Measurements from ENCODE around the gene PARD3. TPM values are rescaled to one million over a fixed set of nuclear protein-coding genes. Genes with fewer than 3 reads are reported as not detected.

The PARD3 gene
- total RNA-seq, 4 donors from 2014 or later = 42.6 to 63.6 (median 55.2) TPM

- DNase-seq (ENCODE audit: low spot score in 2 of 2) = no peak
- Histone ChIP-seq H3K36me3 (no peaks in the 10 kb centered on the region), H3K4me1 (peaks cover 0 to 7% (median 0%) of the 10 kb centered on the region in 4 donors), H3K4me3 (no peak overlapping the region), H3K9me3 (no peaks in the 10 kb centered on the region), H3K27me3 (no peaks in the 10 kb centered on the region), H3K27ac (no peak overlapping the region)
- no peak for TF ChIP-seq CTCF (IDR thresholded peaks at IDR 0.05)
- TF ChIP-seq EP300 (IDR thresholded peaks at IDR 0.05) = no peak
- 75 to 76% methylated on average over 4 of the region's 4 CpGs for WGBS, 2 donors
These were observed 137.5 kb downstream of the PARD3 start for GRCh38 chr10:34677591-34677990.

DNA sequence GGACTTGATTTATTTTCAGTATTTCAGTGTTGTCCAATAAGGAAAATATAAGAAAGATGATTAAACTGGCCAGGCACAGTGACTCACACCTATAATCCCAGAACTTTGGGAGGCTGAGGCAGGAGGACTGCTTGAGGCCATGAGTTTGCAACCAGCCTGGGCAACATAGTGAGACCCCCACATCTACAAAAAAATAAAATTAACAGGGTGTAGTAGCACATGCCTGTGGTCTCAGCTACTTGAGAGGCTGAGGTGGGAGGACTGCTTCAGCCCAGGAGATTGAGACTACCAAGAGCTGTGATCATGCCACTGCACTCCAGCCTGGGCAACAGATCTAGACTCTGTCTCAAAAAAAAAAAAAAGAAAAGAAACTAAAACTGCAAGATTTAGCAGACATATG is 138.0 kb downstream of the PARD3 start:
- H3K36me3 ChIP-seq = no peaks in the 10 kb centered on the region
- no peak overlapping the region for H3K4me3 ChIP-seq
- H3K27ac ChIP-seq = no peak overlapping the region
- no peak for DNase-seq (ENCODE audit: low spot score in 2 of 2)
- H3K9me3 ChIP-seq = no peaks in the 10 kb centered on the region
- H3K27me3 ChIP-seq = no peaks in the 10 kb centered on the region
- peaks cover 0 to 8% (median 0%) of the 10 kb centered on the region in 4 donors for H3K4me1 ChIP-seq
- no peak for TF ChIP-seq POLR2A (IDR thresholded peaks at IDR 0.05)
- TF ChIP-seq EP300 (IDR thresholded peaks at IDR 0.05) = no peak
- no peak for TF ChIP-seq CTCF (IDR thresholded peaks at IDR 0.05)

DNA sequence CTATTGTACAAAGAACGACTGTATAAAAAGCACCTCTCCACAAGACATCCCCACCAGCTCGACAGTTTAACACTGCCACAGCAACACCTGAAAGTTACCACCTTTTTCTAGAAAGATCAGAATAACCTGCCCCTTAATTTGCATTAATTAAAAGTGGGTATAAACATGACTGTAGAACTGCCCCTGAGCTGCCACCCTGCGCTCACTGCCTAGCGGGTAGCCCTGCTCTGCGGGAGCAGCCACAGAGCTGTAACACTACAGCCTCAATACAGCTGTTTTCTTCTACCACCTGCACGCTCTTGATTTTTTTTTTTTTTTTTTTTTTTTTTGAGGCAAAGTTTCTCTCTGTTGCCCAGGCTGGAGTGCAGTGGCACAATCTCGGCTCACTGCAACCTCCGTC is 140.9 kb downstream of the PARD3 start:
- DNase-seq (ENCODE audit: low spot score in 2 of 2) = no peak
- no peaks in the 10 kb centered on the region for H3K36me3 ChIP-seq
- H3K27ac ChIP-seq = no peak overlapping the region
- 90 to 96% methylated on average over 8 of the region's 8 CpGs for WGBS, 2 donors
- H3K27me3 ChIP-seq = no peaks in the 10 kb centered on the region
- H3K4me3 ChIP-seq = no peak overlapping the region
- TF ChIP-seq EP300 (IDR thresholded peaks at IDR 0.05) (no peak), POLR2A (IDR thresholded peaks at IDR 0.05) (no peak), CTCF (IDR thresholded peaks at IDR 0.05) (no peak)
- H3K9me3 ChIP-seq = no peaks in the 10 kb centered on the region
- H3K4me1 ChIP-seq = peaks cover 0 to 8% (median 0%) of the 10 kb centered on the region in 4 donors

DNA sequence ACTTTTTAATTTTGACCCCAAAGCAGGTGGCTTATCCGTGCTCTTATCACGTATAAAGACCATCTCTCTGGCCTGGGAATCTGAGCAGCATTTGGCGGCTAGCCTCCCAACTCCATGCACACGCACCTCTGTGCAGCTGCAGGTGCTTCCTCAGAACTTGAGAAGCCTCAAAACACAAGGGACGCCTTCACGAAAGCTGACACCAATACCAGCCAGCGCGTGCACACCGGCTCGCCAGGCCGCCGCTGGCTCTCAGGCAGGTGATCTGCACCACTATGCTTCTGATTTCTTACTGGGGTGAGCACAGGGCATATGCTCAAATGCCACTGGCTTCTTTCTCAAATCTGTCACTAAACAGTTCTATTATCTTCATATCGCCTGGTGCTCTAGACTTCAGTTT is 145.0 kb downstream of the PARD3 start:
- Histone ChIP-seq H3K36me3 (no peaks in the 10 kb centered on the region), H3K27me3 (no peaks in the 10 kb centered on the region), H3K4me3 (no peak overlapping the region), H3K9me3 (no peaks in the 10 kb centered on the region), H3K4me1 (peaks cover 0 to 26% (median 3%) of the 10 kb centered on the region in 4 donors), H3K27ac (no peak overlapping the region)
- no peak for TF ChIP-seq CTCF (IDR thresholded peaks at IDR 0.05)
- TF ChIP-seq EP300 (IDR thresholded peaks at IDR 0.05) = no peak
- no peak for TF ChIP-seq POLR2A (IDR thresholded peaks at IDR 0.05)
- 85 to 91% methylated on average over 13 of the region's 13 CpGs for WGBS, 2 donors
- DNase-seq (ENCODE audit: low spot score in 2 of 2) = no peak

- Histone ChIP-seq H3K36me3 (no peaks in the 10 kb centered on the region), H3K27me3 (no peaks in the 10 kb centered on the region), H3K9me3 (no peaks in the 10 kb centered on the region), H3K4me3 (no peak overlapping the region), H3K27ac (no peak overlapping the region), H3K4me1 (peaks cover 0 to 26% (median 3%) of the 10 kb centered on the region in 4 donors)
- DNase-seq (ENCODE audit: low spot score in 2 of 2) = no peak
- TF ChIP-seq POLR2A (IDR thresholded peaks at IDR 0.05) (no peak), EP300 (IDR thresholded peaks at IDR 0.05) (no peak), CTCF (IDR thresholded peaks at IDR 0.05) (no peak)
- WGBS, 2 donors = 79 to 89% methylated on average over 3 of the region's 3 CpGs
These were observed 146.0 kb downstream of the PARD3 start for GRCh38 chr10:34669079-34669478.
